ENCODE results near the gene AGAP3.

The AGAP3 gene

DNA sequence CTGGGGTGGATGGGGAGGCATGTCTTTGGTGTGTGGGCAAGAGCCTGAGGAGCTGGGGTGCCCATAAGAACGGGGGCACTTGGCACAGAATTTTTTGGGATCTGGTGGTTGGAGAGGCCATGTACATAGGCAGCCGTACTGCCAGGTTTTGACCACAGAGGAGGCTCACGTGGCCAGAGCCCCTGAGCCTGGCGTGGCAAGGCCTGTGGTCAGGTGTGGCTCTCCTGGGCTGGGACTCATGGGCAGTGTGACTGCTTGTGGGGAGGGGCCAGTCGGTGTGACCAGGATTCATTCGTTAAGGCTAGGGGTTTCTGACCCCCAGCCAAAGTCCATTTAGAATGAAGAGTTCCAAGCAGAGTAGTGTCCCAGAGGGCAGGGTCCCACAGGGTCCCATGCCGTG lies 38.2 kb downstream of the AGAP3 start:
- DNase-seq (ENCODE audit: low spot score): no peak

- DNase-seq (ENCODE audit: low spot score): no peak
Measured at GRCh38 chr7:151124899-151125399, 38.7 kb downstream of the AGAP3 start.

DNA sequence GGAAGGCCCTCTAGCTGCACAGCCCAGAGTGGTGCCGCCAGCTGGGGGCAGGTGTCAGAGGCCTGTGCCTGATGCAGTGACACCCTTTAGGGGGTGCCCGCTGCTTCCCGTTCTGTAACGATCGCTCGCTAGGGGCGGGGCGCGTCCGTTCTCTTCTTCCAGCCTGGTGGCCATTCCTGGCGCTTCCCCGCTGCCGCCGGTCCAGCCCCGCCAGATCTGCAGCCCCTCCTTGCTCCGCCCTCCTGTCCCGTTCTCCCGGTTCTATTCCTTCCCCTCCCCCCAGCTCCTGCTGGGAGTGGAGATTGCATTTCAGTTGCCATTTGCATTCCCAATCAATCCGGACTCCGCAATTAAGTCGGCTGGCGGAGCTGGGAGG lies 39.2 kb downstream of the AGAP3 start:
- DNase-seq (ENCODE audit: low spot score): no peak

DNA sequence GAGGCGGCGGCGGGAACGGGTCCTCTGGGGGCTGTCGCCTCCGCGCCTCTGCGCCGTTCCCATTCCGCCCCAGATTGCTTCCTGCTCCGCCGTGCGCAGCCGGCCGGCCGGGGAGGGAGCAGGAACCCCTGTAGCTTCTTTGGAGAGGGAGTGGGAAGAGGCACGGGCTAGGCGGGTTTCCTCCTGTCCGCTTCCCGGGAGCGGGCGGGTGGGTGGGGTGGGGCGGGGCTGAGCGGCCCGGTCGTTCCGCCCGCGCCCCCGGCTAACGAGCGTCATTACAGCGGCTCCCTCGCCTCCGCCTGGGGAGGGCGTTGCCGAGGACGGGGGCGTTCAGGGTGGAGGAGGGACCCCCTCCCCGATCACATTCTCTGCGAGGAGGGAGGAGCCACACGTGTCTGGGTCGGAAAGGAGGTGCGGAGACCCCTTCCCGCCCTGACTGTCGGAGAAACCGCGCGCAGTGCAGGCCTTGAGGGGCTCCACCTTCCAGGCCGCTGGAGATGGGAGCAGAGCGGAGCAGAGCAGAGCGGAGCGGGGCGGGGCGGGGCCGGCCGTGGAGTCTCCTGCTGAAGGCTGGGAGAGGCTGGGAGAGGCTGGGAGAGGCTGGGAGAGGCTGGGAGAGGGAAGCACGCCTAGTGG lies 39.7 kb downstream of the AGAP3 start:
- no peak for DNase-seq (ENCODE audit: low spot score)

DNA sequence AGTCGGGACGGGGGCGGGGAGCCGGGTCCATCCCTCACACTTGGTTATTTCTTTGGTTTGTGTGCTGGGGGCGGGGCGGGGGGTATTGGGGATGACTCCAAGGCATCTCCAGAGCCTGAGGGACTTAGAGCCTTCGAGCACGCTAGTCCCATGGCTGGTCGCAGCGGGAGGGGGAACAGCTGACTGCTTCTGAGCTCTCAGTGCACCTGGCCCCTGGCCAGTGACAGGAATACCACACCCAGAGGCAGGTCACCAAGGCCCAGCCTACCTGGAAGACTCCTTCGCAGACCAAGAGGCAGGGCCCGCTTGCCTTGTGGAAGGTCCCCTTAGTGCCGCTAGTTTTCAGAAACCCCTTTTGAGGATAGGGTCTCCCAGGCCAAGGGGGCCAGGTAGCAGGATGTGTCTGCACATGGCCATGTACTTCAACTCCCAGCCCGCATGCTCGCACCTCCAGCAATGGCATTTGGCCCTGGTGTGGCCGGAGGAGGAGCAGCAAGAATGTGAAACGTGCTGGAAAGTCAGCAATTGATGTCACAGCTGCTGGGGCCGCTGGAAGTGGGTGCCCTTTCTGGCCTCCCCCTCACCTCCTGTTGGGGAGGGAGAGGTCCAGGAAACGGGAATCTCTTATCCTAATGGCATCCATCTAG lies 40.3 kb downstream of the AGAP3 start:
- DNase-seq (ENCODE audit: low spot score): no peak

DNA sequence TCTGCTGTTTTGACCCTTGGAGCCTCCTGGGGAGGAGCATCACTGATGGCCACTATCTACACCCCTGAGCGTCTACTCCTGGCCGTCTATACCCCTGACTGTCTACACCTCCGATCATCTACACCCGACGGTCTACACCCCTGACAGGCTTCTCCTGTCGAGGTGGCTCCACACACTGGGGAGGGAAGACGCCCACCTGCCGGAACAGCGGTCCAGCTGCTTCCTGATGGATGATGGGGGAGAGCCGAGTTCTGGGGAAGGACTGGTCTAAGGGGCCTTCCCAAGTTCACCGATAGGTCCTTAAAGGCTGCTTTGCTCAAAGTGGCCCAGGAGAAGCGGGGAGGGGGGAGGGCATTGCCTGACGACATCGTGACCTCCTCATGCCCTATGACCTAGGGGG lies 41.9 kb downstream of the AGAP3 start:
- no peak for DNase-seq (ENCODE audit: low spot score)

DNA sequence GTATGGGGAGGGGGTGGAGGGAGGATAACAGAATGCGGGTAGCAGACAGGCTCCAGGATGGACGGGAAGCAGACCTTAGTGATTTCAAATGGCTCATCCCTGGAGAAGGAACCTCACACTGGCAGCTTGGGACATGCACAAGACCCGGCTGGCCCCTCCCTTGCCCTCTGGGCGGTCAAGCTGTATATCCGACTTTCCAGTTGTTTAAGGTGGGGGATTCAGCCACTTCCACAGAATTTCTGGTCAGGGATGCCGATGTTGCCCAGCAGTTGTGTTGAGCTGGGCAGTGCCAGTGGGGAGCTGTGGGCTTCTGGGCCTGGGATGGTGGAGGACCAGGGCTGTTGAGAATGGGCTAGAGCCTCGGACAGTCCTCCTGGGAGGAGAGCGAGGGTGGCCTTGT lies 42.4 kb downstream of the AGAP3 start:
- no peak for DNase-seq (ENCODE audit: low spot score)

DNA sequence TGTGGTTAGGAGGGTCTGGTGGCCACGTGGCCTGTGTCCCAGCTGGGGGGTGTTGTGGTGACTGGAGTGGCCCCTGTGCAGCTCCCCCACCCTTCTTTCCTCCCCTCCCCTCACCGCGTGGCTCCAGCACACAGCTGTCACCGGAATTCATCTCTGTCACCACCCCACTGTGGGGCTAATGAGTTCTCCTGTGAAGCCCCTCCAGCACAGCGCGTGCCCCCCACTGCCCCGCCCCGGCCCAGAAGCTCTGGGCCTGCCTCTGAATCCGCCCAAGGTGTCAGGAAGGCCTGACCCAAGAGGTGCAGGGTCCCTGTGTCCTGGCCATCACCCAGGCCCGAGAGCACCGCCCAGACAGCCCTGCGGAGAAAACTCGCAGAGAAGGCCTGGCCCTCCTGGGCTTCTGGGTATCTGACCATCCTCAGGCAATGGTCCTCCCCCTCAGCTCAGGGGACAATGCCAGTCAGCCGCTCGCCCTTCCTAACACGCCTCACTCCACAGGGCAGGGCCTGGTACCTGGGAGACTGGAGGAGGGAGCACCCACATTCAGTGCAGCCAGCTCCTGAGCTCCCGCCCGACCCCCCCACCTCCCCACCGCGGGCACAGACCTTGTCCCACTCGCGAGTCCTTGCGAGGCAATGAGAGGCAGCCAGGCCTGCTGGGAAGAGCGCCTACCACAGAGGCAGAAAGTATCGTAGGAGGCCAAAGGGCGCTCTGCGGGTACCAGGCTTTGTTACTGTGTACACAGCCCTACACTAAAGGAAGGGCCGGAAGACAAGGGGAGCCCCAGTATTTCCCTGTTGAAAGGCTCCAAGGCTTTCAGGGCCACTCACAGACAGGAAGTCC lies 43.1 kb downstream of the AGAP3 start:
- DNase-seq (ENCODE audit: low spot score): no peak

GRCh38 chr7:151129960-151130591 lies 43.8 kb downstream of the AGAP3 start:
- DNase-seq (ENCODE audit: low spot score): peak; percentile 41

DNA sequence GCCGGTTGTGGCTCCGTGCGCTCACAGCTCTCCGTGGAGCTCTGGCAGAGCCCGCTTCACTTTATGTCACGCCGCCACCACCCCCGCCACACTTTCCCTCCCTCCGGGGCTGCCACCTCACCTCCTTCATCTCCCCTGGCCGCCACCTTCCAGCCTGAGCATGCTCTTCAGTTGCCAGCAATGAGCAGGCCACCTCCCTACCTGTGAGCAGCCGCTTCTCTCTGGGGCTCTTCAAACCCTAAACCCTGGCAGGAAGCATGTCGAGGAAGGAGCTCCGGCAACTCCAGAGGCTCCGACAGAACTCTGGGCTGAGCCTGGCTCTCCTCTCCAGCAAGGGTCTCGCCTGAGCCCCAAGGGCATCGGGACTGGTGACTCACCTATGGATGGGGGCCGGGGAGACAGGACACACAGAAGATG lies 44.5 kb downstream of the AGAP3 start:
- DNase-seq (ENCODE audit: low spot score): no peak

DNA sequence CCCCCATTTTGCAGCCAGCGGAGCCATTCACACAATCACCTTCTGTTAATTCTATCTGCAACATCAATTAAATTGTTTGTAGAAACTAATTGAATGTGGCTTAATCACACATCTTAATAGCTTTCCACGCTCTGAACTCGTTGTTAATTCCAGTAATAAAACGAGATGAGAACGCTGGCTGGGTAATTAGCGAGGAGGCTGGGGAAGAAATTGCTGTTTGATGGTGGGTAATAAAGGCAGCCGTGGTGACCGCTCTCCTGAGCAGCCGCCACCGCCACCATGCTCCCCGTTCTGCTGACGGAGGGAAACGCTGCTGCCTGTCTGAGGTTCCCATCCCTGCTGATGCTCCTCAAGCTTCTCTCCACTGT lies 44.9 kb downstream of the AGAP3 start:
- DNase-seq (ENCODE audit: low spot score): no peak

GRCh38 chr7:151131592-151132293 lies 45.5 kb downstream of the AGAP3 start:
- DNase-seq (ENCODE audit: low spot score): peak; percentile 39

GRCh38 chr7:151132461-151133205 lies 46.4 kb downstream of the AGAP3 start:
- no peak for DNase-seq (ENCODE audit: low spot score)

- DNase-seq (ENCODE audit: low spot score): no peak
Measured at GRCh38 chr7:151133266-151133985, 47.2 kb downstream of the AGAP3 start.

DNA sequence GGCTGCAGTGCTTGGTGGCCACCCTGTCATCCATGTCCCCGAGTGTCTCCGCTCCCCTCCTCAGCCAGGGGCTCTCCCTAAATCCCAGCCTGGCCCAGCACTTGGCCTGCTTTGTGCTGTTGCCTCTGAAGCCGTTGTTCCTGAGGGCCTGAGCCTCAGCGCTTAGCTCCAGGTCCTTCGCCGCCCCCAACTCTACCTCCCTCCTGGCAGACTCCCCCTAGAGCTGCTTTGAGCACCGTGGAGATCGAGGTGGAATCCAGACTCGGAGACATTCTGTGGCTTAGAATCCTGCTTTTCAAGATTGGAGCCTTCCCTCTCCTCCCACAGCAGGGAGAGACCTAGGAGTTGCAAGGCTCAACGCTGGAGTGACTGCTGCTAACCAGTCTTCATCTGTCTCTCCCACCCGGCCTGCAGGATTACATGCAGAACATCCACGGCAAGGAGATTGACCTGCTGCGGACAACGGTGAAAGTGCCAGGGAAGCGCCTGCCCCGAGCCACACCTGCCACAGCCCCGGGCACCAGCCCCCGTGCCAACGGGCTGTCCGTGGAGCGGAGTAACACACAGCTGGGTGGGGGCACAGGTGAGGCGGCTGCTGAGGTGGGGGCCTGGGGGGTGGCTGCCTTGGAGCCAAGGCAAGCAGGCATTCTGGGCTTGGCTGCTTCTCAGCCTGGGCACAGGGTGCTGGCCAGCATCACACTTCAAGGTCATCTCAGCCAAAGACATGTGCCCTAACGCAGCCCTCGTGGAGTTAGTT lies 47.9 kb downstream of the AGAP3 start:
- no peak for DNase-seq (ENCODE audit: low spot score)

DNA sequence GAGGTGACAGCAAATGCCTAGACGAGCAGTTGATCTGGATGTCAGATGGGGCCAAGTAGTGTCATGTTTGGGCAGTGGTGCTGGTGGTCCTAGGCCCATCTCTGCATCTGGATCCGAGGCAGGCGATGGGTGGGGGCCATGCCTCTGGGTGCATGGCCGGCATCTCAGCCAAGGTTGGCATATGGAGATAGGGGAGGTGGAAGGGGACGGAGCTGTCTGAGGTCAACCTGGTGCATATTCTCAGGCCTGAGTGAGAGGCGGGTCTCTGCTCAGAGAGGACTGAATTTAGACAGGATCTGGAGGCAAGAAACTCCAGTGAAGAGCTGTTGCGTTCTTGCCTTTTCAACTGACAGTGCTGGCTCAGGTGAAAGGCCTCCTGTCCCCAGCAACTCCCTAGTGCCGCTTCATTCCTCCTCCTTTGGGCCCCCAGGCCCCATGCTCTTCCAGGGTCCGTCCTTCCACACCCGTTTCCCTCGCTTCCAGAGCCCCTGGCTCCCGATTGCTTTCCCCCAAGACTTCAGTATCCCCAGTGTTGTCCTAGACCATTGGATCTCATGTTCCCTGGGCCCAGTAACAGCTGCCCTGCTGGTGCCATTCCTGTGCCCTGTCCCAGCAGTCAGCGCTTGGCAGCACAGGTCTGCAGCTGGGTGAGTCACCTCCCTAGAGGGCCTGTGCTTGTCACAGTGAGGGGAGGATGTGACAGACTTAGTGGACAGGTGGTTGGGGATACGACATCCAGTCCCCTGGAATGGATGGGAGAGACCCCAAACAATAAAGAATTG lies 48.7 kb downstream of the AGAP3 start:
- no peak for DNase-seq (ENCODE audit: low spot score)

DNA sequence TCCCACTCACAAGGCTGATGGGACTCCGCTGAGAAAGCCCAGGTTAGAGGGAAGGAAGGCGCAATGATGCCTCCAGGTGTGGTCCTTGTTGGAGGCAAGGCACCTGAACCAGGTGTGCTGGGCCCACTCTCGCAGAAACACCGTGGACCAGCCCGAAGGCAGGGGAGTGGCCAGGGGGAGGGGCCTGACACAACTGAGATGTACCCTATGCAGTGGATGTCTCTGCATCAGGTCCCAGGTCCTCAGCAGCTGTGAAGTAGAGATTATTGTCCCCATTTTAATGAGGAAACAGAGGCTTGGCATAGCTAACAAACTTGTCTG lies 49.2 kb downstream of the AGAP3 start:
- DNase-seq (ENCODE audit: low spot score): no peak

GRCh38 chr7:151135866-151136843 lies 49.9 kb downstream of the AGAP3 start:
- DNase-seq (ENCODE audit: low spot score): no peak

Data from NAMALWA (cell line).